Sigmoid colon (tissue), 4 donors: ENCODE measurements around the gene NXN.

Experiments
- CTCF ChIP-seq, 4 experiments: fragments of 450-650 bp in 3 of 4; fragments of 200-600 bp in 1 of 4; IDR thresholded peaks; one replicate each; pipeline ENCODE4 v1.5.1; 2016 to 2019; ENCODE audit warnings: antibody characterized with exemption in 4 of 4, mild to moderate bottlenecking in 3 of 4, moderate library complexity in 2 of 4
- EP300 ChIP-seq, 4 donors: sonication (generic); formaldehyde crosslinking; IDR thresholded peaks; one replicate each; pipeline ENCODE4 v1.6.1; 2017; ENCODE audit warnings: antibody characterized with exemption in 4 of 4
- POLR2A ChIP-seq, 2 donors: fragments of 450-650 bp; IDR thresholded peaks; one replicate each; pipeline ENCODE4 v1.6.1; 2016; ENCODE audit warnings: antibody characterized with exemption in 2 of 2, mild to moderate bottlenecking in 2 of 2, moderate library complexity in 2 of 2
- POLR2AphosphoS5 ChIP-seq, 4 donors: sonication (generic); formaldehyde crosslinking; IDR thresholded peaks; one replicate each; pipeline ENCODE4 v1.6.1; 2017; ENCODE audit warnings: antibody characterized with exemption in 4 of 4

- no peak for TF ChIP-seq EP300 (IDR thresholded peaks at IDR 0.05)
- TF ChIP-seq POLR2A (IDR thresholded peaks at IDR 0.05) = no peak
- no peak for TF ChIP-seq CTCF (IDR thresholded peaks at IDR 0.05)
- TF ChIP-seq POLR2AphosphoS5 (IDR thresholded peaks at IDR 0.05) = peak in 1 of 4 donors; percentile 24
Observed at GRCh38 chr17:915538-916201, 63.9 kb downstream of the NXN start.
